ENCODE measurements around the gene SLC25A47. TPM values are rescaled to one million over a fixed set of nuclear protein-coding genes. Genes with fewer than 3 reads are reported as not detected.

Gene SLC25A47
- total and polyA plus RNA-seq, 9 of the 15 experiments (the other 6 are each of a cell fraction or from before 2014, with no cell fraction given) = 0.09 to 0.23 (median 0.22) TPM; not detected in 6

- TF ChIP-seq ZNF395 (CRISPR knock-in tag; IDR thresholded peaks at IDR 0.05) = no peak
- no peak for TF ChIP-seq CHD7 (IDR thresholded peaks at IDR 0.05; ENCODE audit: low read depth, low read length)
- TF ChIP-seq HCFC1 (IDR thresholded peaks at IDR 0.05; ENCODE audit: low read depth, low read length) = no peak; the same call in 1 of the 2 replicates
- no peak for TF ChIP-seq HES1 (IDR thresholded peaks at IDR 0.05; ENCODE audit: low read depth)
- no peak for TF ChIP-seq HMGN3 (IDR thresholded peaks at IDR 0.05; ENCODE audit: borderline replicate concordance, extremely low read depth, insufficient read length, low read depth, low read length)
- TF ChIP-seq RBM15 (IDR thresholded peaks at IDR 0.05; ENCODE audit: insufficient read depth, low read length) = no peak
- no peak for TF ChIP-seq ZNF3 (CRISPR knock-in tag; IDR thresholded peaks at IDR 0.05)
- no peak for TF ChIP-seq EWSR1 (IDR thresholded peaks at IDR 0.05; ENCODE audit: borderline replicate concordance, low read depth, partially characterized antibody)
- TF ChIP-seq STAT6 (CRISPR knock-in tag; IDR thresholded peaks at IDR 0.05) = no peak
Observed at GRCh38 chr14:100285021-100285912, 37.9 kb upstream of the SLC25A47 start (continued).

Measured in K562 (cell line).